Activated naive CD4-positive, alpha-beta T cell treated with Interleukin-2 at 50 U/mL for 16 hours (primary cell): Measurements from ENCODE around the gene ACER3.
"Not testable (repeated sequence)": the region's sequence is repeated elsewhere in the genome, so short reads cannot be mapped to it uniquely, and the experiment has no call there.

ENCODE experiments used
- DNase-seq: peaks from one replicate; pipeline ENCODE4 v3.0.0-alpha.2; 2020

Gene ACER3

GRCh38 chr11:76944225-76944624, 83.5 kb downstream of the ACER3 start:
- DNase-seq = no peak

- DNase-seq = no peak
Observed at GRCh38 chr11:76946223-76946622, 85.5 kb downstream of the ACER3 start.

GRCh38 chr11:76947190-76947589, 86.5 kb downstream of the ACER3 start:
- no peak for DNase-seq

- no peak for DNase-seq
Observed at GRCh38 chr11:76947800-76948199, 87.1 kb downstream of the ACER3 start.

- no peak for DNase-seq
Observed at GRCh38 chr11:76955459-76956114, 94.9 kb downstream of the ACER3 start.

GRCh38 chr11:76962583-76963416, 102.1 kb downstream of the ACER3 start:
- DNase-seq = no peak

GRCh38 chr11:76963417-76964168, 102.9 kb downstream of the ACER3 start:
- DNase-seq = not testable (repeated sequence)

GRCh38 chr11:76972051-76972450, 111.3 kb downstream of the ACER3 start:
- DNase-seq = no peak

- no peak for DNase-seq
Observed at GRCh38 chr11:76974179-76974891, 113.6 kb downstream of the ACER3 start.

- no peak for DNase-seq
Observed at GRCh38 chr11:76975513-76975912, 114.8 kb downstream of the ACER3 start.

- no peak for DNase-seq
Observed at GRCh38 chr11:76977791-76978190, 117.1 kb downstream of the ACER3 start.

GRCh38 chr11:76978239-76978638, 117.5 kb downstream of the ACER3 start:
- DNase-seq = no peak

GRCh38 chr11:76978818-76979217, 118.1 kb downstream of the ACER3 start:
- no peak for DNase-seq

- DNase-seq = no peak
Observed at GRCh38 chr11:76980196-76980595, 119.5 kb downstream of the ACER3 start.

- DNase-seq = no peak
Observed at GRCh38 chr11:76984743-76985142, 124.0 kb downstream of the ACER3 start.

- DNase-seq = no peak
Observed at GRCh38 chr11:76987203-76987602, 126.5 kb downstream of the ACER3 start.

GRCh38 chr11:76990628-76991027, 129.9 kb downstream of the ACER3 start:
- no peak for DNase-seq

GRCh38 chr11:76995081-76995576, 134.4 kb downstream of the ACER3 start:
- DNase-seq = no peak

GRCh38 chr11:76997512-76997911, 136.8 kb downstream of the ACER3 start:
- DNase-seq = no peak

GRCh38 chr11:76999597-76999996, 138.9 kb downstream of the ACER3 start:
- no peak for DNase-seq

- no peak for DNase-seq
Observed at GRCh38 chr11:77001613-77002012, 140.9 kb downstream of the ACER3 start.

- no peak for DNase-seq
Observed at GRCh38 chr11:77002776-77003175, 142.1 kb downstream of the ACER3 start.

GRCh38 chr11:77003963-77004362, 143.2 kb downstream of the ACER3 start:
- DNase-seq = no peak
